Endometrial microvascular endothelial cells (primary cell): ENCODE measurements around the gene TTC28. TPM values are rescaled to one million over a fixed set of nuclear protein-coding genes. Genes with fewer than 3 reads are reported as not detected.
"Not testable (repeated sequence)": the region's sequence is repeated elsewhere in the genome, so short reads cannot be mapped to it uniquely, and the experiment has no call there.

Experiments used
- in situ Hi-C: cut with HindIII; loops from 2 replicates; pipeline ENCODE4 v1.10.0; 2017; ENCODE audit warnings: low sequenced_read_pairs, low pct_unique_long_range_greater_than_20kb; ENCODE audit errors: inconsistent ontology term
- total RNA-seq: library from RNA; depleted of rRNA; stranded (reverse); fragments of >200 nt; gene quantifications from one replicate; pipeline ENCODE4 v1.2.3, GENCODE V29; 2015; ENCODE audit errors: inconsistent ontology term

The TTC28 gene
- total RNA-seq, 1 donor from 2014 or later: 8.2 TPM

- in situ Hi-C loops: no loop called here
Observed at GRCh38 chr22:28204382-28204781, 475.3 kb downstream of the TTC28 start.

DNA sequence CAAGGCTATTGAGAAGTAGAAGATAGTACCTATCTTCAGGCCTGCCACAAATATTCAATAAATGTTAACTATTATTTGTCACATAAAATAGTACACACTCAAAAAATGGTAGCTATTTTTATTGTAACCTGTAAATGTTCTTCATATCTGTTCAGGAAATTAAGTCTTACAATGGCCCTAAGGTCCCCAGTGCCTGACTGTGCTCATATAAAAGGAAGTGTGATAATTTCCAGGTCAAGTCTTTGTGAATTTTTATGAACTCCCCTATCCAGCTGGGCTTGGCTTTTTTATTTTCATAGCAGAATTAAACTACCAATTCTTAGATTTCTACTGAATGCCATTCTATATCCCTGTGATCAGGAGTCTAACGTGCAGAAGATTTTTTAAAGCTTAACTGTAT is 476.4 kb downstream of the TTC28 start:
- in situ Hi-C loops: no loop called here

DNA sequence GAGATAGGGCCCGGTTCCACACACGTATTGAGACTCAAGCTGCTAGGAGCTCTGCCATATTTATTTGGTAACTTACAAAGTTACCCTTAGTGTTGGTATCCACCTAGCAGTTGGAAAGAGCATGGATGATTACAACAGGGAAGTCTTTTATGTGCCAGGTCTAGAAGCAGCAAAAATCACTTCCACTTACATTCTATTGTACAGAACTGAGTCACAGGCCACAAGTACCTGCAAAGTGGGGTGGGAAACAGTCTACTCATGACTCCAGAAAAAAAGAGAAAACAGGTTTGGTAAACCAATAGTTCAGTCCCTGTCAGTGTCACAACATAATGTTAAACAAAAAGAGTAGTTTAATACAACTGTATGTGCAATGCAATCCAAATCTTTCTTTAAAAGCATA is 480.9 kb downstream of the TTC28 start:
- in situ Hi-C loops: no loop called here

DNA sequence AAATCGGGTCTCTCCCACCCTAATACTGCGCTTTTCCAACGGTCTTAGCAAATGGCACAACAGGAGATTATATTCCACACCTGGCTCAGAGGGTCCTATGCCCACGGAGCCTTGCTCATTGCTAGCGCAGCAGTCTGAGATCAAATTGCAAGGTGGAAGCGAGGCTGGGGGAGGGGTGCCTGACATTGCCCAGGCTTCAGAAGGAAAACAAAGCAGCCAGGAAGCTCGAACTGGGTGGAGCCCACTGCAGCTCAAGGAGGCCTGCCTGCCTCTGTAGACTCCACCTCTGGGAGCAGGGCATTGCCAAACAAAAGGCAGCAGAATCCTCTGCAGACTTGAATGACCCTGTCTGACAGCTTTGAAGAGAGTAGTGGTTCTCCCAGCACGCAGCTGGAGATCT is 488.1 kb downstream of the TTC28 start:
- in situ Hi-C loops: not testable (repeated sequence)

GRCh38 chr22:28188178-28188879 is 491.3 kb downstream of the TTC28 start:
- in situ Hi-C loops: no loop called here

GRCh38 chr22:28187612-28188011 is 492.0 kb downstream of the TTC28 start:
- in situ Hi-C loops: no loop called here

- in situ Hi-C loops: no loop called here
Observed at GRCh38 chr22:28186641-28187040, 493.0 kb downstream of the TTC28 start.

- in situ Hi-C loops: no loop called here
Observed at GRCh38 chr22:28185130-28185529, 494.5 kb downstream of the TTC28 start.

GRCh38 chr22:28183078-28183860 is 496.4 kb downstream of the TTC28 start:
- in situ Hi-C loops: no loop called here

DNA sequence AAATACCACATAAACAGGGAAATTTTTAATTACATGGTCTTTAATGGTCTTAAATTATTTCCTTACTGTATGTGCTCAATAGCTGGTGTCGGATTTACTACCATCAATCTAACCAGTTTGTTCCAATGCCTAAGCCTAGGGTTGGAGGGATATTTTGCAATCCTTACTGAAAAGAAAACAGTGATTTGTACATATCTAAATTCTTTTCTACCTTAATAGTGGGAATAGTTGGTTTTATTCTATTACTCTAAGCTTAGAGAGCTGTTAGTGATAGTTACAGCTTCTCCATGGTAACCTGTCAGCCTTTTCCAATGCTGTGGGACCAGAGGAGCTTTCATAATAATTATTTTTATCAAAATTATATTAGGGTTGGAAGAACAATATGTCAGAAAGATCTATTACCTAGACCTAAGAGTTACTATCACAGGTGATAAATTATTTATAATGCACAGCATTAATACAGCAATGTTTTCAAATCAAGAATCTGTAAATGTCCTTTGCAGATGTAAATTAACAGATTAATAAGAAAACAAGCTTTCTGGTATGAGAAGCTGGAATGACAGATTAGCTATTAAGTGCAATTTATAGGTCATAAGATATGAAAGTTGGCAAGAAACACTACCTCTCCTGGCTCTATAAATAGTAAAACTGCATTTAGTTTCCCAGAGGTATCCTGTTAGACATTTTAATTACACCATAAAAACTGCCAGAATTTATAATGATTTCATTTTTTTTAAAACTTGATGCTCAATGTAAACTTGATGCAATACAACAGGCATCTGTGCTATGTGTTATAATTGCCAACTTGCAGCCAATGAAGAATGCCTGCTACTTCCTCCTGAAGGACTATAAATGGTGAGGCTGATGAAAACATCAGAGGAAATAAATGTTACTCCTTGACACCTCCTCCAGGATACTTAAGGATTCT is 498.6 kb downstream of the TTC28 start:
- in situ Hi-C loops: no loop called here

GRCh38 chr22:28179392-28179791 is 500.2 kb downstream of the TTC28 start:
- in situ Hi-C loops: no loop called here

GRCh38 chr22:28175730-28176492 is 503.7 kb downstream of the TTC28 start:
- in situ Hi-C loops: no loop called here

DNA sequence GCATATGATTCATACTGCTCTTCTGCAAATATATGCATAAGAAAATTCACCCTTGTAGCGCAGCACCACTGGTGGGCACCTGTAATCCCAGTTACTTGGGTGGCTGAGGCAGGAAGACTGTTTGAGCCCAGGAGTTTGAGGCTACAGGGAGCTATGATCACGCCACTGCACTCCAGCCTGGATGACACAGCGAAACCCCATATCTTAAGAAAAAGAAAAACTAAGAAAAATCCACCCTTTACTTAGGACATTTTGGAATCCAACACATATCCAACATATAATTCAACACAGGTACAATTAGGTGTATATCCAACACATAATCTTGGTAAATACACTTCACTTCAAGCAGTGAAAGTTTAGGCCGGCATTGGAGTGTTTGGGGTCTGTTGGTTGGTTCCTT is 505.1 kb downstream of the TTC28 start:
- in situ Hi-C loops: no loop called here

GRCh38 chr22:28172892-28173670 is 506.6 kb downstream of the TTC28 start:
- in situ Hi-C loops: no loop called here

DNA sequence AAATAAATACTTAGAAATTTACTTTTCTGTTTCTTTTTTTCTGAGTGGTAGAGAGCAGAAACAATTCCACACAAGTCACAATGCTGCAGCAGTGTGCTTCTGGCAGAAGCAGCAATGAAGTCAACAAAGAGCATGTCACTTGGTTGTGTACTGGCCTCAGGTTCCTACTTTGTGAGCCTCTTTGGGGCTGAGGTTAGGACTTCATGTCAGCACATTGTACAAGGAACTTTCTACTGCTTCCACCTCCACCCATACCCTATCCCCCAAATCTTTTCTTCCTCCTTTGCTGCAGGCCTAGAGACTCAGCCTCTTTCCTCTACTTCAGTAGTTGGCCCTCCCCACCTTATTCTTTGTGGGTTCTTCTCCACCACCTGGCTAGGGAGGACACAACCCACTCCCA is 507.9 kb downstream of the TTC28 start:
- in situ Hi-C loops: no loop called here

DNA sequence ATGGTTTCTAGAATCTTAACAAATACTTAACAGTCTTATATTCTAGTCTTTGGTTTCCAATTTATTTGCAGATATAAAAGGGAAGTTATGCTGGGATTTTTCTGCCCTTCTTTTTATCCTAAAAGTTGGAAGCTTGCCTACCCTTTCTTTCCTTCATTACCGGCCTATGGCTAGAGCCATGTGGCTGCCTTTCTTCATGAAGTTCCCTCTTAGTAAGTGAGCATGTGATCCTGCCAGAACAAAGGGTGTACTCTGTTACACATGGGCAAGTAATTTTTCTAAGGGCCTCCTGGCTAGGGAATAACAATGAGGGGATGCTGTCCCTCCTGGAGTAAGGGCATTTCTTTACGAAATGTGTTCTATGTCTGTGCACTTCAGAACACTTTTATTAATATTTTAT is 508.5 kb downstream of the TTC28 start:
- in situ Hi-C loops: no loop called here

GRCh38 chr22:28169314-28169713 is 510.3 kb downstream of the TTC28 start:
- in situ Hi-C loops: not testable (repeated sequence)

GRCh38 chr22:28155808-28156207 is 523.8 kb downstream of the TTC28 start:
- in situ Hi-C loops: no loop called here
